IPS-18c (cell line): ENCODE data around the gene CASKIN1.

ENCODE experiments used
- H3K4me3 ChIP-seq: 2 replicates; pipeline ENCODE4 v1.7.0; 2013; ENCODE audit warnings: low read depth, mild to moderate bottlenecking, low read length, moderate library complexity; ENCODE audit not compliant: insufficient read depth
- H3K9me3 ChIP-seq: one replicate; pipeline ENCODE4 v1.6.1; 2013; ENCODE audit warnings: mild to moderate bottlenecking, low read length, moderate library complexity; ENCODE audit not compliant: control insufficient read depth, insufficient read depth

Gene CASKIN1

GRCh38 chr16:2233872-2234812 lies 37.7 kb upstream of the CASKIN1 start:
- H3K4me3 ChIP-seq: no peak overlapping the region
- H3K9me3 ChIP-seq: no peaks in the 10 kb centered on the region

- H3K4me3 ChIP-seq: no peak overlapping the region
- no peaks in the 10 kb centered on the region for H3K9me3 ChIP-seq
These were observed 36.8 kb upstream of the CASKIN1 start for GRCh38 chr16:2233046-2233775.

DNA sequence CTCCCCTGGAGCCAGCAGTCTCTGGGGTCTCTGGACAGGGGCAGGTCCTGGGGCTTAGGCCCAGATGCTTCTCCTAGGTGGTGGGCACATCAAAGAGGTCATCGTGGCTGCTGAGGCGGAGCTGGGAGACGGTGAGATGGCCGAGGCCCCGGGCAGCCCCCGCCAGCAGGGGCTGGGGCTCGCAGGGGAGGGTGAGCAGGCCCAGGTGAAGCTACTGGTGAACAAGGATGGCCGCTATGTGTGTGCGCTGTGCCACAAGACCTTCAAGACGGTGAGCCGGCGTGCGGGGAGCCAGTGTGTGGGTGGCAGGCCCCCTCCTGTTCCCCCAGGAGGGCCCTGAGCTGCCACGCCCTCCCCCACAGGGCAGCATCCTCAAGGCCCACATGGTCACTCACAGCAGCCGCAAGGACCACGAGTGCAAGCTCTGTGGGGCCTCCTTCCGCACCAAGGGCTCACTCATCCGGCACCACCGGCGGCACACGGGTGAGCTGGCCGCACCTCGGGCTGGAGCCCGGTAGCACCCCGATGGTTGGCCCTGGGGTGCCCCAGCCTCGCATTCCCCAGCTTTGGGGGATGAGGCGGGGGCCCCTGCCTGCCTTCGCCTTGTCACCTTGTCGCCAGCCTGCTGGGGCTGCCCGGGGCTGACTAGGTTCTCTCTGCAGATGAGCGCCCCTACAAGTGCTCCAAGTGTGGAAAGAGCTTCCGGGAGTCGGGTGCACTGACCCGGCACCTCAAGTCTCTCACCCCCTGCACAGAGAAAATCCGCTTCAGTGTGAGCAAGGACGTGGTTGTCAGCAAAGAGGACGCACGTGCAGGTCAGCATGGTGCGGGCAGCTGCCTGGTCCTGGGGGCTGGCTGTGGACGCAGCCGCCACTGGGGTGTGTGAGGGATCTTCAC lies 35.9 kb upstream of the CASKIN1 start:
- Histone ChIP-seq H3K4me3 (no peak overlapping the region), H3K9me3 (no peaks in the 10 kb centered on the region)

DNA sequence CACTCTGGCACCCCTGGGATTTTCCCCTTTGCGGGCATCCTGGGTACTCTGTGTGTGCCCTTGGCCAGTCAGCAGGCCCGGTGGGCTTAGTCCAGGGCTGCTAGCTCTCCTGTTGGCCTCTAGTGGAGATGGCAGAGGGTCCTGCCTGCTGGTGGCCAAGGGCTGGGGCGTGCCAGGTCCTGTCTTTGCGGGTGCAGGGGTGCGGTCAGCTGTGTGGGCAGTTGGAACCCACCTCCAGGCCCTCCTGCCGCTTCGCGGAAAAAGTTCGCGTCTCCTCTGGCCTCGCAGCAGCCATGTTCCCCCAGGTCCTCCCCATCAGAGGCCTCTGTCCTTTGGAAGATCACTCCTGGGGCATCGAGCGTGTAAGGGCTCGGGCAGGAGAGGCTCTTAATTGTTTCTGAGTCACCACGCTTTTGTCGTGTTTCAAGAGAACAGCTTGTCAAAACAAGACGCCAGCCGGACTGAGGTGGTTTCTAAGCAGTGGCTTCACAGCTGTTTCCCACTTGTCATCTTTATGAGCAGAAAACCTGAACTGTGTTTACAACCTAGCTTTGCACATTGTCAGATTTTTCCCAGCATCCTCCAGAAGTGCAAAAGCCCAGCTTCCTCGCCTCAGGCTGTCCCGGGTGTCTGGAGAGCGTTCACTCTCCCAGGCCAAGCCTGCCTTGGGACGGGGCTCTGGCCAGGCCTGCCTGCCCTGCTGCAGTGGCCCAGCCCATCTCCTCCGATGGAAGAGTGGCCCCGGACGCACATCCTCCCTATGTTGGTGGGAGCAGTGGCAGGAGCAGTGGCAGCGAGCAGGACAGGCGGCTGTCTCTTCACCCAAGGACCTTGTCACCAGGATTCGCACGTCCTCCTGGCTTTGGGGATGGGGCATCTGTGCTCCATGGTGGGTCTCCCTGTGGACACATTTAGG lies 34.9 kb upstream of the CASKIN1 start:
- Histone ChIP-seq H3K4me3 (no peak overlapping the region), H3K9me3 (no peaks in the 10 kb centered on the region)

- Histone ChIP-seq H3K4me3 (no peak overlapping the region), H3K9me3 (no peaks in the 10 kb centered on the region)
These were observed 34.0 kb upstream of the CASKIN1 start for GRCh38 chr16:2230376-2230775.

DNA sequence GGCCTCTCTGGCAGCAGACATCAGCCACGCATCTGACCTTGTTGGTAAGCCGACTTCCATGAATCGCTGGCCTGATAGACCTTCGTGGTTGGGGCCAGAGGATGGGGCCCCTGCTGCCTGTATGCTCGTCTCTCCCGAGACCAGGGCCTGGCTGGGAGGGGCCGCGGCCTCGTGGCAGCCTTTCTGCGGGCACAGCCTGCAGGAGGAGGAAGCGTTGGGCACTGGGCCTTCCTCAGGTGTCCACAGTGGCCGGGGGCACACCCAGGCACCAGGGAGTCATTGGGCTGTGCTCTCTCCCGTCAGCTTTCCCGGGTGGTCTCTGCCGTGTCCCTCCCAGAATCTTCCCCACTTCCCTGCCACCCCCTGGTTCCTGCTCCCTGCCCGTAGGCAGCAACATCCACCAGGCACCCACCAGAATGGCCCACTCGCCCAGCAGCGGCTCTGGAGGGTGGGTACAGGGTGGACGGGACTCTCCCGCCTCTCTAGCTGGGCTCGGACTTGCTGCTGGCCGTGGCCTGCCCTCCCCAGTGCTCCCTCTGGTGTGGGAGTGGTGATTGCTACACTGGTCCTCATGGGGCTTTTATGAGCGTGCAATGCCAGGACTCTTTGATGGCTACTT lies 33.3 kb upstream of the CASKIN1 start:
- Histone ChIP-seq H3K9me3 (no peaks in the 10 kb centered on the region), H3K4me3 (no peak overlapping the region)

- Histone ChIP-seq H3K4me3 (no peak overlapping the region), H3K9me3 (no peaks in the 10 kb centered on the region)
These were observed 32.7 kb upstream of the CASKIN1 start for GRCh38 chr16:2229091-2229490.

DNA sequence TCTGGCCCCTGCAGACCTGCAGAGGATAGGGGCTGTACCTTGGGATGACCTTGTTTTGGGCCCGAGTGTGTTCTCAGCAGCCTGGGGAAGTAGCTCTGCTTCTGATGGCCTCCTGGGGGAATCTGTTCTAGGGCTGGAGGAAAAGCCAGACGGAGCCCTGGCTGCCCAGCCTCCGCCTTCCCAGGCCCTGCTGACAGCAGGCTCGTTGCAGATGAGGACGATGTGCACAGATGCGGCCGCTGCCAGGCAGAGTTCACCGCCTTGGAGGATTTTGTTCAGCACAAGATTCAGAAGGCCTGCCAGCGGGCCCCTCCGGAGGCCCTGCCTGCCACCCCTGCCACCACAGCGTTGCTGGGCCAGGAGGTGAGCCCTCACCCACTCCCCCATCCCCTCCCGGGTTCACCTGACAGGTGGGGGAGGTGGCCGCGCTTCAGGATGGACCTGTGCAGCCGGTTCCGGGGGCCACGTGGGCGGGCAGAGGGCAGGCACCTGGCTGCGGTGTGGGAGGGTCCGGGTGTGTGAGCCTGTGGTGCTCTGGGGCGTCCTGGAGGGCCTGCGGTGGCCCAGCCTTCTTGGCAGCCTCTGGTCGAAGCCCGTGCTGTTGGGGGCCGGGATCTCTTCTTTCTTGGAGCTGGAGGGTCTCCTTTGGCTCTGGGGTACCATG lies 31.9 kb upstream of the CASKIN1 start:
- no peak overlapping the region for H3K4me3 ChIP-seq
- H3K9me3 ChIP-seq: no peaks in the 10 kb centered on the region

DNA sequence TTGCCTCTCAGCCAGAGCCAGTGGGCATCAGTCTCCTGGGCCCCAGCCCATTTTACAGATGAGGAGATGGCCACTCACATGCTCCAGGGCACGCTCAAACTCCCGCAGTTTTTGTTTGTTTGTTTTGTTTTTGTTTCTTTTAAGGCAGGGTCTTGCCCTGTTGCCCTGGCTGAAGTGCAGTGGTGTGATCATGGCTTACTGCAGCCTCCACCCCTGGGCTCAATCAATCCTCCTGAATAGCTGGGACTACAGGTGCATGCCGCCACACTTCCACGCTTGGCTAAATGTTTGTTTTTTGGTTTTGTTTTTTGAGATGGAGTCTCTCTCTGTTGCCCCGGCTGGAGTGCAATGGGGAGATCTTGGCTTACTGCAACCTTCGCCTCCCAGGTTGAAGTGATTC lies 30.5 kb upstream of the CASKIN1 start:
- Histone ChIP-seq H3K4me3 (no peak overlapping the region), H3K9me3 (no peaks in the 10 kb centered on the region)

- Histone ChIP-seq H3K4me3 (no peak overlapping the region), H3K9me3 (no peaks in the 10 kb centered on the region)
These were observed 29.9 kb upstream of the CASKIN1 start for GRCh38 chr16:2226245-2226793.

- Histone ChIP-seq H3K4me3 (peak overlapping the region; percentile 87), H3K9me3 (no peaks in the 10 kb centered on the region)
These were observed 27.6 kb upstream of the CASKIN1 start for GRCh38 chr16:2223942-2224486.

GRCh38 chr16:2223221-2223941 lies 27.0 kb upstream of the CASKIN1 start, which contains the start of gene E4F1:
E4F1 (plus strand) TSS chr16:2223591; CDS start chr16:2223614, 23 bp downstream.
- H3K9me3 ChIP-seq: no peaks in the 10 kb centered on the region
- H3K4me3 ChIP-seq: peak within 1 kb of the TSS; percentile 87

GRCh38 chr16:2216330-2216729 lies 19.9 kb upstream of the CASKIN1 start:
- Histone ChIP-seq H3K9me3 (no peaks in the 10 kb centered on the region), H3K4me3 (no peak overlapping the region)

DNA sequence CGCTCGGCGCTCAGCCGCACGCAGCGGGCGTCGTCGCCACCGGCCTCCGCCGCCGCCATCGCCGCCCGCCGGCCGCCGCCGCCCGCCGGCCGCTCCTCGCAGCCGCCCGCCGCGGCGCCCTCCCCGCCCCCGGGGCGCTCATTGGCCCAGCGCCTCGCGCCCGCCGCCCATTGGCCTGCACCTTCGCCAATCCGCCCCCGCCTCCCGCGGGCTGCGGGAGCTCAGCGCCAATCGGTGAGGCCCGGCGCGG lies 18.2 kb upstream of the CASKIN1 start, which contains the start of gene PGP:
Gene PGP (minus strand): TSS at position 122 of the 250 bp plus-strand sequence. CDS start 63 bp downstream, at position 59.
- Histone ChIP-seq H3K9me3 (no peaks in the 10 kb centered on the region), H3K4me3 (peak within 1 kb of the TSS; percentile 97)
